ENCODE measurements around the gene USP6. TPM values are rescaled to one million over a fixed set of nuclear protein-coding genes. Genes with fewer than 3 reads are reported as not detected.
"Not testable (repeated sequence)": the region's sequence is repeated elsewhere in the genome, so short reads cannot be mapped to it uniquely, and the experiment has no call there.

USP6 gene
- total RNA-seq, 1 donor from 2014 or later: 0.92 TPM

DNA sequence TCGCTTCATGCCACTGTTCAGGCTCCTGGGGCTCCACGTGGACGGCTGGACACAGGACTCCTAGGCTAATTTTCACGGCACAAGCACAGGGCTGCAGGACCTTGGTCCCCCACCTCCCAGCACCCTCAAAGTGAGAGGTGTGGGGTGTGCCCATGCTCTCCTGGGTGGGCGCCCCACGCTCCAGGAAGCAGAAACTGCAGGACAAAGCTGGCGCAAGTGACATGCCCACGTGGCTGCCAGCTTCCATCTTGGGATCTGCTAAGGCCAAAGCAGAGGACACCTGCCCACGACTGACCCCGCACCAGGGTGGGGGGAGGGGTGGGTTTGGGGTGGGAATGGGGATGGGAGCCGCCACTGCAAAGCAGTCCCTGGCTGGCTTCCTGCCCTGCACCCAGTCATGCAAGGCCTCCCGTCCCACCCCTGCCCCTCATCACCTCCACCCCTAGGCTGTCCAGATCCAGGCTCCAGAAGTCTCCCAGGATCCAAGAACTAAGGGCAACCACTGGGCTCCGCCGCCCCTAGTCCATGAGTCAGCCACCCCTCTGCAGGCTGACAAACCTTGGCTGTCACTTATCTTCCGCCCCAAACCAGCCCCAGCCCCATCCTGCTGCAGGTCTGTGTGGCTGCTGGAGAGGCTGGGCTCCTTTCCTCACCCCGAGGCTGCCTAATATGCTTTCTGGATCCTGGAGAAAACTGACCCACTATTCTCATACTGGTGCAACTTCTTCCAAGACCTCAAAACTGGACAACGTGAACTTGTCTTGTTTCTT lies 11.1 kb downstream of the USP6 start:
- Histone ChIP-seq H3K4me3 (ENCODE audit: low read depth, low read length) (no peak overlapping the region), H3K27me3 (ENCODE audit: control insufficient read depth, insufficient read depth, low read length) (peaks cover 20% of the 10 kb centered on the region), H3K36me3 (ENCODE audit: control insufficient read depth, insufficient read depth, low read length) (no peaks in the 10 kb centered on the region)
- TF ChIP-seq CTCF (IDR thresholded peaks at IDR 0.05; ENCODE audit: insufficient read depth, low read length, poor library complexity, severe bottlenecking): no peak
- no peak for DNase-seq (ENCODE audit: low read depth)

GRCh38 chr17:5127910-5128309 lies 12.1 kb downstream of the USP6 start:
- H3K27me3 ChIP-seq (ENCODE audit: control insufficient read depth, insufficient read depth, low read length): peaks cover 10% of the 10 kb centered on the region
- no peak for DNase-seq (ENCODE audit: low read depth)
- H3K4me3 ChIP-seq (ENCODE audit: low read depth, low read length): no peak overlapping the region
- H3K36me3 ChIP-seq (ENCODE audit: control insufficient read depth, insufficient read depth, low read length): no peaks in the 10 kb centered on the region
- no peak for TF ChIP-seq CTCF (IDR thresholded peaks at IDR 0.05; ENCODE audit: insufficient read depth, low read length, poor library complexity, severe bottlenecking)

- DNase-seq (ENCODE audit: low read depth); H3K27me3 ChIP-seq (ENCODE audit: control insufficient read depth, insufficient read depth, low read length); H3K4me3 ChIP-seq (ENCODE audit: low read depth, low read length); H3K36me3 ChIP-seq (ENCODE audit: control insufficient read depth, insufficient read depth, low read length): not testable (repeated sequence)
Observed at GRCh38 chr17:5128387-5128786, 12.6 kb downstream of the USP6 start.

DNA sequence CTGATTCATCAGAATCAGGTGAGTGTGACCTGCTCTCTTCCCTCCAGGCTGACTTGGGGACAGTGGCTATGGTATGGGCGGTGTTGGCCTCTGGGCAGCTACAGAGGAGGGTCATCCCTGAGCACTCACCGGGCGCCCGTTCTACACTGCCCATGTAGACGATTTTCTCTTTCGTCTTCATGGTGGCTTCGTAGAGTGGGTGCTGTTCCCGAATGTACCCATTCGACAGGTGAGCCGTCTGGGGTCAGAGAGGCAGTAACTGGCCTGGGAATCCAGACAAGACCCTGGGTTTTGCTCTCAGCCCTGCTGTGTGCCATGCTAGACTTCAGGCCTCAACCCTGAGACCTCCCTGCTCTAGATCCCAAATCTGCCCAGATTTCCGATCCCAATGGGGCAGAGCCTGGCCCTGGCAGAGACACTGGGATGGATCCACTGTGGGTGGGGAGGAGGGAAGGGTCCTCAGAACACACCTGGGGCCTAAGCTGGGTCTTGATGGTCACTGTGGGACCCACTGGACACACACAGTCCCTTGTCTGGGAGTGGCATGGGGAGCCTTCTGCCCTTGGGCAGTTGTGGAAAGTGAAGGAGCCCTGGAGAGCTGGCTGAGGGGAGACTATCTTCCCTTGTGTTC lies 13.2 kb downstream of the USP6 start:
- no peak for DNase-seq (ENCODE audit: low read depth)
- Histone ChIP-seq H3K36me3 (ENCODE audit: control insufficient read depth, insufficient read depth, low read length) (no peaks in the 10 kb centered on the region), H3K27me3 (ENCODE audit: control insufficient read depth, insufficient read depth, low read length) (peaks cover 1% of the 10 kb centered on the region), H3K4me3 (ENCODE audit: low read depth, low read length) (no peak overlapping the region)
- no peak for TF ChIP-seq CTCF (IDR thresholded peaks at IDR 0.05; ENCODE audit: insufficient read depth, low read length, poor library complexity, severe bottlenecking)

DNA sequence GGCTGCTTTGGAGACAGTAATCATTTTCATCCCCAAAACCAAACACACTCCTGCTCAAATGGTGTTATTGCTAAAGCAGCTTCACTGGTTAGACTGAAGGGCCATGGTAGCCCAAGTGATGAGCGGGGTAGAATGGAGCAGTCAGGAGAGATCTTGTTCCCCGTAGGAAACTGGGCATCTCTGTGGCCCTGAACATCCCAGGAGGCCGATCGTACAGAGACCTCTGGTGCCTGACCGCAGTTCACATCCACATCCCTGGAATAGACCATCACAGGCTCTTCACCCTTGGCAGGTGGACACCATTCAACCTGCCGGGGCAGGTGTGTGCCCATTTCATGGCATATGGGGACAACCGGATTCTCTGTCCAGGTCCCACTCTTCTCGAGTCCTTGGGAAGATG lies 13.9 kb downstream of the USP6 start:
- H3K4me3 ChIP-seq (ENCODE audit: low read depth, low read length); H3K27me3 ChIP-seq (ENCODE audit: control insufficient read depth, insufficient read depth, low read length); H3K36me3 ChIP-seq (ENCODE audit: control insufficient read depth, insufficient read depth, low read length); DNase-seq (ENCODE audit: low read depth): not testable (repeated sequence)

GRCh38 chr17:5130261-5130660 lies 14.4 kb downstream of the USP6 start:
- not testable (repeated sequence) for DNase-seq (ENCODE audit: low read depth)

GRCh38 chr17:5130687-5131086 lies 14.9 kb downstream of the USP6 start:
- not testable (repeated sequence) for H3K36me3 ChIP-seq (ENCODE audit: control insufficient read depth, insufficient read depth, low read length); H3K27me3 ChIP-seq (ENCODE audit: control insufficient read depth, insufficient read depth, low read length); H3K4me3 ChIP-seq (ENCODE audit: low read depth, low read length); DNase-seq (ENCODE audit: low read depth)

More at GRCh38 chr17:5130261-5130660, 14.4 kb downstream of the USP6 start:
- not testable (repeated sequence) for H3K4me3 ChIP-seq (ENCODE audit: low read depth, low read length); H3K27me3 ChIP-seq (ENCODE audit: control insufficient read depth, insufficient read depth, low read length); H3K36me3 ChIP-seq (ENCODE audit: control insufficient read depth, insufficient read depth, low read length)

All from kidney epithelial cell (primary cell).